Activated naive CD4-positive, alpha-beta T cell treated with anti-CD3 and anti-CD28 coated beads, Interleukin-2, amount 10 ng/mL, durations not matched to agents 7 days and 5 days (primary cell): ENCODE results near the gene SLC12A7.

Experiments used
- CTCF ChIA-PET: fragments of 350-600 bp; sonication (Branson Sonifier 250); formaldehyde crosslinking; loops from one replicate; lab custom pipeline; 2021; ENCODE audit warnings: antibody characterized with exemption; lab: Charles Lee
- DNase-seq: peaks from one replicate; pipeline ENCODE4 v3.0.0-alpha.2; 2020
- H3K27ac Mint-ChIP-seq: one replicate; pipeline ENCODE4 v1.8.0; 2021; ENCODE audit warnings: mild to moderate bottlenecking, moderate library complexity, mixed read lengths
- H3K27me3 Mint-ChIP-seq: one replicate; pipeline ENCODE4 v1.8.0; 2021; ENCODE audit warnings: mild to moderate bottlenecking, mixed read lengths
- H3K36me3 Mint-ChIP-seq: one replicate; pipeline ENCODE4 v1.8.0; 2021; ENCODE audit warnings: mixed read lengths
- H3K4me1 Mint-ChIP-seq: one replicate; pipeline ENCODE4 v1.8.0; 2021; ENCODE audit warnings: mixed read lengths
- H3K4me3 Mint-ChIP-seq: one replicate; pipeline ENCODE4 v1.8.0; 2021; ENCODE audit warnings: mild to moderate bottlenecking, moderate library complexity, mixed read lengths
- H3K9me3 Mint-ChIP-seq: one replicate; pipeline ENCODE4 v1.8.0; 2021; ENCODE audit warnings: mixed read lengths

Gene SLC12A7

DNA sequence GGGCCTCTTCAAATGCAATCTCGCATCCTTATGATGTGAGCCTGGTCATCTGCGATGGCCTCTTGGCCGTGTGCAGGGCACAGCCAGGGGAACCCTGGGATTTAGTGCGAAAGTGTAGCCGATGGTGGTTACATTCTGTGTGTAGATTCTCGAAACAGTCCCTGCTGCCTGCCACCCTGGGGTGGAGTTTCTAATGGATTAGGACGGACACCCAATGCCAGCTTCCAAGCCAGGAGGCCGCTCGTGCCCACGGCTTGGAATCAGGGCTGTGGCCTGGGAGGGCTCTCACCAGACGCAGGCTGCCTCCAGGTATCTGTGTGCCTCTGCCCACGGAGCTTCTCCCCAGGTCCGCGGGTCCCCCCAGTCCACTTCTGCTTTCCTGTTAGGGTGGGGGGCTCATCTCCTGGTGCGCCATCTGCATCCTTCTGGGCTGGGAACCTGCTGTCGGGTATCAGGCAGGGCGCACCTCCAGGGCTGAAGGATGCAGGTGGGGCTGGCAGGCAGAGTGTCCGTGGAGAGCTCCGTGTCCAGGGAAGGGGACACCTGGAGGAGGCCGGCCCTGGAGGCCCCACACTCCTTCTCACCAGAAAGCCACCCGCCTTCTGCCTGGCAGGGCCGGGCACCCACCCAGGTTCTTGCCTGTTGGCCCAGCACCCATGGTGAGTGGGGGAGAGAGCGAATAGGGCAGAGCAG is 3.4 kb upstream of the SLC12A7 start:
- DNase-seq: no peak
- Mint-ChIP-seq H3K4me3 (no peak overlapping the region), H3K27ac (no peak overlapping the region), H3K4me1 (peaks cover 9% of the 10 kb centered on the region), H3K27me3 (peaks cover 70% of the 10 kb centered on the region), H3K36me3 (peaks cover 2% of the 10 kb centered on the region), H3K9me3 (no peaks in the 10 kb centered on the region)
- CTCF ChIA-PET: no interaction called here

DNA sequence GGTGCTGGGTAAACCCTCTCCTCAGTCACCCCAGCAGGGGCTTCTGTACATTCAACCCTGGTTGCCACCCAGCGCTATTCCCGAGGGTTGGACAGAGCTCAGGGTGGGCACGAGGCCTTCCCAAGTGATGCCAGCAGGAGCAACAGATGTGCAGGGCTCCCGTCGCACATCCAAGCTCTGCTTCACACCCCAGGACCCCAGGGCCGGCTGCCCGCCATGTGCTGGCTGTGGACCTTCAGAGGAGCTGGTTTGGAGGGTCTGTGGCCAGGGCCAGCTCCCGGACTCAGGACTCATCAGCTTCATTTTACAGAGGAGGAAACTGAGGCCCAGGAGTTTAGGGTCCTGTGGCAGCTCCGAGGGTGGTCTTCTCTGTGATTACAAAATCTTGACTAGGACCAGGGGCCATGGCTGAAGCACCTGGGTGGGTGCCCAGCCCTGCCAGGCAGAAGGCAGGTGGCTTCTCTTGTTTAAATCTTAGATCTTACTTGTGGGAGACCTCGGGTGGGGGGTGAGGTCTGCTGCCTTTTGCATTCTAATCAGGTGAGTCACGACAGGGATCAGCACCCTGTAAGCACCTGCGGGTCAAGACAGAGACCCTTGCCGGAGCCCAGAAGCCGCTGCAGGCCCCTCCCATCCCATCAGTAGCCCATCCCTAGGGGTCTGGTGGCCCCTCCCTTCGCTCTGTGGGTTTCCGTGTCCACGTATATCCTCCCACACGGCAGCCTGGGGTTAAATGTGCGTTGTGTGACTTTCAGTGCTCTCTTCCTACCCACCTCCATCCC is 2.1 kb upstream of the SLC12A7 start:
- peaks cover 20% of the 10 kb centered on the region for H3K4me1 Mint-ChIP-seq
- CTCF ChIA-PET: no interaction called here

DNA sequence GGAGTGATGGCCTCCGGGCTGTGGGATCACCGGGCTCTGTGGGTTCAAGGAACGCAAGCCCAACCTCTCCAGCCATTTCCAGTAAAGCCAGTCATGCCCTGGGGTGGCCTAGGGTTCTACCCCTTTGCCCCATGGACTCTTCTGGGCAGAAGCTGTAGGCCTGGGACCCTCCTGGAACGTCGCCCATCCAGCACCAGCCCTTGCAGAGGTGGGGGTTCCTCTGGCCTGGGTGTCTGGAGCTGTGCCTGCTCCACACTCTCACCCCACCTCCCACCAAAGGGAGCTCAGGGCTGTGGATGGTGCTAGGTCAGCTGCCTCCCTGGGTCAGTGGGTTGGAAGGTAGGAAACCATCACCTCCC is 1.4 kb upstream of the SLC12A7 start:
- peak overlapping the region; percentile 68 for H3K4me3 Mint-ChIP-seq
- peak overlapping the region; percentile 24 for H3K27ac Mint-ChIP-seq
- no peak for DNase-seq
- H3K9me3 Mint-ChIP-seq: no peaks in the 10 kb centered on the region
- peaks cover 51% of the 10 kb centered on the region for H3K27me3 Mint-ChIP-seq
- peaks cover 27% of the 10 kb centered on the region for H3K4me1 Mint-ChIP-seq
- peaks cover 8% of the 10 kb centered on the region for H3K36me3 Mint-ChIP-seq
- CTCF ChIA-PET: no interaction called here

More for the DNA sequence above, 2.1 kb upstream of the SLC12A7 start:
- no peak for DNase-seq
- Mint-ChIP-seq H3K36me3 (peaks cover 5% of the 10 kb centered on the region), H3K27me3 (peaks cover 58% of the 10 kb centered on the region), H3K9me3 (no peaks in the 10 kb centered on the region), H3K4me3 (peak overlapping the region; percentile 68), H3K27ac (no peak overlapping the region)

DNA sequence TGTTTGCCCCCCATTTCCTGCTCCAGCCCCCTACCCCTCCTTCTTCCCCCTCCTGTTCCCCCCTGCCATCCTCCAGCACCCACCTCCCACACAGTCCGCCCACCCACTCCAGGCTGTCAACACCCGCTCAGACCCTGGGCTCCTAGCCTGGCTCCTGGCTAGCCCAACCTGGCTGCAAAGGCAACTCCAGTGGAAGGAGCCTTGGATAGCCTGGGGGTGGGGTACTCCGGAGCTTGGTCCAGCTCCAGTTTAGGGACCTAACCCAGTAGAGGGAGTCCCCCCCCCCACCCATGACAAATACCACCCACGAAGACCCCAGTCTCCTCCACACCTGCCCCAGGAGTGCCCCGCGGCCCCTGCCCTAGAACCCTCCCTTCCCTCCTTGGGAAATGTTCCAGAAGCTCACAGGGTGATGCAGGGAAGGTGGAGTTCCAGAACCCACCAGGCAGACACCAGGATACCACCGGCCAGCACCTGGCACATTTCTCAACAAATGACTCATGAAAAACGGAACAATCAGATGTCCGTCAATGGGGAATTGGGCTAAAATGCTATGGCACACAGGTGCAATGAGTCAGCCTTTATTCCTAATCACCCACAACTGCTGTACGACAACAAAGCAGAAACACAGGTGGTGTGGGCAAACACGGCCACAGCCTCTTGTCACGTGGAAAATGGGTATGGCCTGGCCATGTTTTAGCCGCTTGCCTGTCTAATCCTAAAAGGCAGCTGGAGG is 901 bp upstream of the SLC12A7 start:
- CTCF ChIA-PET: no interaction called here
- no peak for DNase-seq
- Mint-ChIP-seq H3K4me1 (peaks cover 30% of the 10 kb centered on the region), H3K36me3 (peaks cover 9% of the 10 kb centered on the region), H3K4me3 (peak overlapping the region; percentile 68), H3K9me3 (no peaks in the 10 kb centered on the region), H3K27ac (peak overlapping the region; percentile 24), H3K27me3 (peaks cover 45% of the 10 kb centered on the region)

DNA sequence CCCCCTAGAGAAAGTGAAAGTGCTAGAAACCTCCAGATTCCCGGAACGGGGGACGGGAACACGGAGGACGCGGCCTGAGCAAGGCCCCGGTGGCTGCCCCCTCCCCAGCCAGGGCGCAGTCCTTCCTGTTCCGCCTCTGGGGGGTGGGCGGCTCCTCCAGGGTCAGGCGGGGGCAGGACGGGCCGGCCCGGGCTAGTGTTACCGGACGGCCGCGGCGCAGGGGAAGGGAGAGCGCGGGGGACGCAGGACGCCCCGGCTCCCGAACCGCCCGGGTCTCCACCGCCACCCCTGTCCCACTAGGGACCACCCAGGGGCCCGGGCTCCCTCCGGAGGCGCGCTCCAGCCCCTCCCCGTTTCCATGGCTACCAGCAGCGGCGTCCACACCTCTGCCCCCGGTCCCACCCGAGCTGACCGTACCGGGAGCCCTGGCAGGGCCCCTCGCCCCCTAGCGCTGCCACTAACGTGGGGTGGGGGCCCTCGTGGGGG is 579 bp downstream of the SLC12A7 start:
- Mint-ChIP-seq H3K4me3 (peak overlapping the region; percentile 90), H3K27me3 (peaks cover 31% of the 10 kb centered on the region), H3K9me3 (no peaks in the 10 kb centered on the region), H3K36me3 (peaks cover 15% of the 10 kb centered on the region), H3K4me1 (peaks cover 45% of the 10 kb centered on the region), H3K27ac (peak overlapping the region; percentile 82)
- CTCF ChIA-PET: no interaction called here
- peak; percentile 65 for DNase-seq

DNA sequence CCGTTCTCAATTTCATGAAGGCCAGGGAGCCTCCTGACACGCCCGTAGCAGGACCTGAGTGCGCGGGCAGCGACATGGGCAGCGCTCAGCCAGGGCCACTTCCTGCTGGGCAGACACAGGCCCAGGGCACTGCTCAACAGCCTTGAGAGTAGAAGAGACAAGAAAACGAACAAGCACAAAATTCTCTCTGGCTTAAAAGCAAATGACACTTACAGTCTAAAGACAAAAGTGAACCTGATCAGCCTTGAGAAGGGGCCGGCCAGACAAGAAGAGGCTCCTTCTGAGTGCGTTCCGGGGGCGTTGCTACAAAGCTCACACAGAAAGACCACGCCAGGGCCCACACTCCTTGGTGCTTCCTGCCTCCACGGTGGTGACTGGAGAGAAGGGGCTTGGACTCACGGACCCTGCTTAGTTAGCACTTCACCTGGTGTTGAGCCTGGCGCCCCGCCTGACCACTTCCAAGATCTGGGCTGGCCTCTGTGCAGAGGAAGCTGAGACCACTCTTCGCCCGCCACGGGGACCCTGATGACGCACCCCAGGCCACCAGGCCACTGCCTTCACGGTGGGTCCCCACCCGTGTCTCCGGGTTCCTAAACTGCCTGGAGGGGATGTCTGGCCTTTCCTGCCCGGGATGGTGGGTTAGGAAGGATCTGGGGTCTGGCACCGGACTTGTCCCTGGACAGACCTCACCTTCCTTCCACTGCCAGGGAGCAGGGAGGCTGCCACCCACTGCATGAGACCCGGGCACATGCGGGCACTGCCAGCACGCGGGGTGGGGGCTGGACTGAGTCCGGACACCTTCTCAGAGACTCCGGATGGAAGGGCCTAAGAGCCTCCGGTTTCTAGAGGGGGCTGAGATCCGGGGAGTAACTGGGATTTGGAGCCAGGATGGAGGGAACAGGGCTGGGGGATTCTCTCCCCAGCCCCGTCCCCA is 1.3 kb downstream of the SLC12A7 start:
- Mint-ChIP-seq H3K4me1 (peaks cover 52% of the 10 kb centered on the region), H3K36me3 (peaks cover 15% of the 10 kb centered on the region), H3K4me3 (peak overlapping the region; percentile 90), H3K27ac (peak overlapping the region; percentile 82), H3K9me3 (no peaks in the 10 kb centered on the region), H3K27me3 (peaks cover 28% of the 10 kb centered on the region)
- no peak for DNase-seq
- CTCF ChIA-PET: no interaction called here

DNA sequence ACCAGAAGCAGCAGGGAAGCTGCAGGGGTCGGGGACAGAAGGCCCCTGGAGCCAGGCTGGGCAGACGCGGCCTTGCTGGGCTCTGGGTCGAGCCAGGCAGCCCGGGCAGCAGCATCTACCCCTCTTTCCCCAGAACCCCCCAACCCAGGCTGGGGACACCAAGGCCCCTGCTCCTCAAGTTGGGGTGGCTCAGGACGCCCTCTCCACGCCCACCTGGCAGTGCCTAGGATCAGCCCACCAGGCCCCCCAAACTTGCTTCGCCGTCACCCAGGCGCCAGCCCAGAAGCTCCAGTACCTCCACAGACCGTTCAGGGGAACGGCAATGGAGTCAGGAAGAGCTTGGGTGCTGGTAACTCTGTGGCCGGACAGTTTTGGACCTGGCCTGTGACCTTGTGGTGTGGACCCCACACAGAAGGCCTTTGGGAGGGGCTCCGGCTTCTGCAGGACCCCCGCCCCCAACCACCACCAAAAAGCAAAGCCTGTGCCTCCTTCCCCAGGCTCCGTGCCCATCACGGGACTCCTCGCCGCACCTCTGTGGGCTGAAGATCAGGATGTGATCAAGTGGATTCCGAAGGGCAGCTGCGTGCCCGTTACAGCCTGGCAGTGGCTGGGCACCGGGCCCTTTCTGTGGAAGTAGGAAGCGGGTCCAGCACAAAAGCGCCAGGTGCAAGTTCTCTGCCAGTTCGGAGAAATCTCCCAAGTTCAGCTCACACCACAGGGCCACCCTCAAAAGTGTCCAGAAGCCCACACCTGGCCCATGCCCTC is 2.1 kb downstream of the SLC12A7 start:
- Mint-ChIP-seq H3K4me1 (peaks cover 57% of the 10 kb centered on the region), H3K27ac (peak overlapping the region; percentile 70), H3K4me3 (peak overlapping the region; percentile 90), H3K27me3 (peaks cover 21% of the 10 kb centered on the region), H3K36me3 (peaks cover 15% of the 10 kb centered on the region), H3K9me3 (no peaks in the 10 kb centered on the region)
- CTCF ChIA-PET: no interaction called here
- no peak for DNase-seq

DNA sequence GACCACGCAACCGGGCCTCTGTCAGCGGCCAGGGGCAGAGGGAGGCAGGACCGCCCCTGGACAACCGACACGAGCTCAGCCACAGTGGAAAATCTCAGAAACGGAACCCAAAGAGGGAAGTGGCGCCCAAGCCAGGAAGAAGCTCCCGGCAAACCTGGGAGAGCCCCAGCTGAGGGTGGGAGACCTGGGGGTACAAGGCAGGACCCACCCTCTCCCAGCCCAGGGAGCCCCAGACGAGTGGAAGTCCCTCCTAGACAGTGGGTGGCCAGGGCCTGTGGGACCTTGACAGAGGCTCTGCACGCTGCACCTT is 3.0 kb downstream of the SLC12A7 start:
- no peak for DNase-seq
- Mint-ChIP-seq H3K9me3 (no peaks in the 10 kb centered on the region), H3K4me3 (peak overlapping the region; percentile 41), H3K27me3 (peaks cover 13% of the 10 kb centered on the region), H3K4me1 (peaks cover 66% of the 10 kb centered on the region), H3K36me3 (peaks cover 15% of the 10 kb centered on the region), H3K27ac (no peak overlapping the region)
- CTCF ChIA-PET: interaction anchor here (1.0 to 1.2 kb wide), 2 partner anchors 98 to 185 kb away, joined by 3 read pairs; no protein-coding TSS in a partner anchor

DNA sequence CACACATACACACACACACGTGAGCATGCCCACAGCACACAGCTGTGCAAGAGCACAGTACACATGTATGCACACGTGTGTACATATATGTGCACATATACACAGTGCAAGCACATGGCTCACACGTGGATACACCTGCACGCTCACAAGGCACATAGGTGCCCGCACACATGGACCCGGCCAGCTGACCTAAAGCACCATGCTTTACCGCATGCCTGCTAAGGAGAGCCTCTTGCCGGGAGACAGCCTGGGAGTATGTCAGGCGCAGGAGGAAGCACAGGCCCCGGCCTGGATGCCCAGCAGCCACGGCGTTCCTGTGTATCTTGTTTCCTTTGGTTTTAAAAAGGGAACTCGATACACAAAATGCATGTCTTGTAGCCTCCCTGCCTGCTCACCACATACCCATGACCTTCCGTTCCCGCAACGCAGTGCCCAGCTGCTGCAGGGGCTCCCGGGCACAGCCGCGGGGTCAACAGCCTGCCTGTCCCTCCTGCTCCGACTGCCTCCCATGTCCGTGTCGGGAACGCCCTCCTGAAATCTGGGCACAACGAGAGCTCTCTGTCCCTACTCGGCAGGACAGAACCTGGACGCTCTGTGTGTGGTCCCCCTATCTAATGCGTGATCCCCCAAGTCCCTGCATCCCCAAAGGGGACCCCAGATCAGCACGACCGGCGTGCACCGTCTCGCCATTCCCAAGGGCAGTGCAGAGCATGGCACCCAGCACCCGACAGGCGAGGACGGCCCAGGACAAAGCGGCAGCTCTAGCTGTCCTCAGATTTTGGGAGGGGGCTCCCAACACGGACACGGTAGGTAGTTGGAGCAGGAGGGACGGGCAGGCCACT is 3.6 kb downstream of the SLC12A7 start:
- peak overlapping the region; percentile 98 for H3K27ac Mint-ChIP-seq

DNA sequence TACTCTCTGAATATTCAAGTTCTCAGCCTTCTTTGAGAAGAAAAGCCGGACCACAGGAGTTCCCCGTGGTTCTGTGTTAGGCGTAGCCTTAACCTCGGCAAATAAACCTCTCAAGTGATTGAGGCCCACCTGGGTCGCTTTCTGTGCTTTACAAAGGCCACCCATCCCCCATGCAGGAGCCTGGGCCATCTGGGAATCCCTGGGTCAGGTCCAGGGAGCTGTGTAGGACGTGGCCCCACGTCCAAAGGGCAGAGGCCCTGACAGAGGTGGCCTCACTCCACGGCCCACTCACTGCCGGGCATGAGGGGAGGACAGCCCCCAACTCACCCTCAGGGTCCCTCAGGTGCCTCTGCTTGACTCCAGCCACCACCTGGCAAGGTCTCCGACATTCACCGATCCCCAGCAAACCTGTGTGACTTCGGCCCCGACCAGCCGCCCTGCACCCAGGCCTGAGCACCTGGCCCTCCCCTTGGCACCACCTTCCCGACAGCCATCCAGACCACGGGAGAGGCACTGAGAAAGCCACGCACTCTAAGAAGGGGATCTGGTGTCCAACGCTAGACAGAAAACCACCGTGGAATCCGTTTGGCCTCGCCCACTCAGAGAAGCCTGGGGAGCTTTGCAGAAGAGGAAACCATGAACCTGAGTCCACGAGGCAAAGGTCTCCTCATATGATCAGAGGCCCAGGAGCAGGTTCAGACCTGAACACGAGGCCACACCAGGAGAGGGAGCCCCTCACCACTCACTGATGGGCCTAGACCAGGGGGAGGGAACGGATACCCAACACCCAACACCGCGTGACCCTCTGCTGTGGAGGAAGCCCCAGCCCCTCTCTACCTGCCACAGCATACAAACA is 4.5 kb downstream of the SLC12A7 start:
- Mint-ChIP-seq H3K36me3 (peaks cover 22% of the 10 kb centered on the region), H3K27me3 (no peaks in the 10 kb centered on the region), H3K9me3 (no peaks in the 10 kb centered on the region), H3K4me1 (peaks cover 76% of the 10 kb centered on the region), H3K27ac (peak overlapping the region; percentile 98), H3K4me3 (peak overlapping the region; percentile 50)
- peak; percentile 36 for DNase-seq
- CTCF ChIA-PET: interaction anchor here (1.2 to 1.4 kb wide), 2 partner anchors 33 to 97 kb away, joined by 3 read pairs; no protein-coding TSS in a partner anchor

More for the DNA sequence above, 3.6 kb downstream of the SLC12A7 start:
- CTCF ChIA-PET: interaction anchor here (1.0 to 1.4 kb wide), 3 partner anchors 32 to 185 kb away, joined by 3 read pairs; no protein-coding TSS in a partner anchor
- H3K9me3 Mint-ChIP-seq: no peaks in the 10 kb centered on the region
- DNase-seq: no peak
- H3K36me3 Mint-ChIP-seq: peaks cover 21% of the 10 kb centered on the region
- peaks cover 8% of the 10 kb centered on the region for H3K27me3 Mint-ChIP-seq
- peaks cover 72% of the 10 kb centered on the region for H3K4me1 Mint-ChIP-seq
- H3K4me3 Mint-ChIP-seq: peak overlapping the region; percentile 44

DNA sequence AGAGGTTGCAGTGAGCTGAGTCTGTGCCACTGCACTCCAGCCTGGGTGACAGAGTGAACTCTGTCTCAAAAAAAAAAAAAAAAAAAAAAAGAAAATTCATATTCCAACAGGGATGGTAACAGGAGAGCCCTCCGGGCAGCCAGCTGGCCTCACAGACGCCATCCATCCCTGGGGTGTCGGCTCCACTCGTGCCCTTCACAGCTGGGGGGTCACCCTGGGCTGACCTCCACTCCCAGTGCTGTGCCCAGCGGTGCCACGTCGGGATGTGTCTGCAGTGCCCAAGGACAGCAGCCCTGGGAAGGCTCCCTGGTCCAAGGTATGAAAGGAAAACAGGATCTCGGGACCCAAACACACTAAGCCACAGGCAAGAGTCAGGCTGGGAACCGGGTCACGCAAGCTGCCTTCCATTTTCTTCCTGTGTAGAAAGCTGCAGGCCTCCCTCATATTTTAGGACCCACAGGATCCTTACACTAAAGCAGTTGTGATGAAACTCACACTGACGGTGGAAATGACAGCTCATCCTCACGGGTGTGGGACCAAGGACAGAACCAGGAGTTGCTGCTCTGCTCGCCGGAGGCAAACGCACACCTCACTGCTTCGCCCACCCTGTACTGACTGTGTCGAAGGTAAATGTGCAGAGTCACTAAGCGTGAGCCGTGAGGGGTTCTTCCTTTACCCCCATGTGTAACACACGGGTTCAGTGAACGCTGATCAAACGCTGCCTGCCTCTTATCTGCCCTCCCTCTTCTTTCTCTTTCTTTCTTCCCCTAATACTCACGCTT is 5.3 kb downstream of the SLC12A7 start:
- Mint-ChIP-seq H3K36me3 (peaks cover 22% of the 10 kb centered on the region), H3K4me1 (peaks cover 84% of the 10 kb centered on the region), H3K27me3 (no peaks in the 10 kb centered on the region), H3K27ac (peak overlapping the region; percentile 98), H3K4me3 (peak overlapping the region; percentile 80), H3K9me3 (no peaks in the 10 kb centered on the region)
- CTCF ChIA-PET: no interaction called here
- no peak for DNase-seq
